H9 (cell line): ENCODE measurements around the gene FBXW9. TPM values are rescaled to one million over a fixed set of nuclear protein-coding genes. Genes with fewer than 3 reads are reported as not detected.

Experiments
- DNase-seq: peaks from one replicate; pipeline ENCODE4 v3.0.0-alpha.2; 2017
- H2AFZ ChIP-seq: one replicate; pipeline ENCODE4 v1.6.1; 2013; ENCODE audit warnings: mild to moderate bottlenecking, low read length, control low read depth, moderate library complexity
- H2AK5ac ChIP-seq: 2 replicates; pipeline ENCODE4 v1.6.1; 2013; ENCODE audit warnings: low read length, control low read depth, mixed read lengths; ENCODE audit not compliant: insufficient read length
- H2BK120ac ChIP-seq: one replicate; pipeline ENCODE4 v1.6.1; 2013; ENCODE audit warnings: low read depth, mild to moderate bottlenecking, low read length, control low read depth, inconsistent platforms; ENCODE audit not compliant: poor library complexity, severe bottlenecking
- H2BK12ac ChIP-seq: 2 replicates; pipeline ENCODE4 v1.6.1; 2013; ENCODE audit warnings: low read length, control low read depth, mixed read lengths, low read depth; ENCODE audit not compliant: insufficient read length
- H2BK15ac ChIP-seq: 2 replicates; pipeline ENCODE4 v1.6.1; 2013; ENCODE audit warnings: low read depth, low read length, control low read depth
- H2BK20ac ChIP-seq: one replicate; pipeline ENCODE4 v1.6.1; 2013; ENCODE audit warnings: low read depth, mild to moderate bottlenecking, low read length, control low read depth, inconsistent platforms; ENCODE audit not compliant: poor library complexity, severe bottlenecking
- H2BK5ac ChIP-seq: 2 replicates; pipeline ENCODE4 v1.6.1; 2013; ENCODE audit warnings: low read length, control low read depth, mixed read lengths; ENCODE audit not compliant: insufficient read length
- H3K14ac ChIP-seq: 2 replicates; pipeline ENCODE4 v1.6.1; 2013; ENCODE audit warnings: low read length, control low read depth; ENCODE audit not compliant: insufficient read depth
- H3K18ac ChIP-seq: 2 replicates; pipeline ENCODE4 v1.6.1; 2013; ENCODE audit warnings: low read depth, mild to moderate bottlenecking, mixed read lengths, low read length, control low read depth; ENCODE audit not compliant: insufficient read length
- H3K23ac ChIP-seq: 2 replicates; pipeline ENCODE4 v1.6.1; 2013; ENCODE audit warnings: low read length, control low read depth, mixed read lengths, low read depth; ENCODE audit not compliant: insufficient read length
- H3K23me2 ChIP-seq: 2 replicates; pipeline ENCODE4 v1.6.1; 2013; ENCODE audit warnings: low read depth, mild to moderate bottlenecking, mixed read lengths, low read length, control low read depth; ENCODE audit not compliant: insufficient read length, poor library complexity, severe bottlenecking
- H3K27ac ChIP-seq: 2 replicates; pipeline ENCODE4 v1.5.1; 2013; ENCODE audit warnings: low read length, control low read depth, mixed read lengths, low read depth; ENCODE audit not compliant: insufficient read length
- H3K27me3 ChIP-seq: 2 replicates; pipeline ENCODE4 v1.6.1; 2013; ENCODE audit warnings: low read length, control low read depth, inconsistent platforms; ENCODE audit not compliant: insufficient read depth
- H3K4ac ChIP-seq: 2 replicates; pipeline ENCODE4 v1.6.1; 2013; ENCODE audit warnings: low read depth, mild to moderate bottlenecking, control low read depth, inconsistent platforms, low read length, moderate library complexity
- H3K4me1 ChIP-seq: 2 replicates; pipeline ENCODE4 v1.6.1; 2013; ENCODE audit warnings: low read length, control low read depth, inconsistent platforms; ENCODE audit not compliant: insufficient read depth
- H3K4me2 ChIP-seq: 2 replicates; pipeline ENCODE4 v1.6.1; 2013; ENCODE audit warnings: low read length, control low read depth, mixed read lengths; ENCODE audit not compliant: insufficient read length, insufficient read depth
- H3K56ac ChIP-seq: 2 replicates; pipeline ENCODE4 v1.6.1; 2013; ENCODE audit warnings: low read depth, mild to moderate bottlenecking, mixed read lengths, low read length, control low read depth; ENCODE audit not compliant: insufficient read length
- H3K79me1 ChIP-seq: 2 replicates; pipeline ENCODE4 v1.6.1; 2013; ENCODE audit warnings: low read depth, mild to moderate bottlenecking, moderate library complexity, low read length, control low read depth, inconsistent platforms; ENCODE audit not compliant: insufficient read depth, poor library complexity, severe bottlenecking
- H3K79me2 ChIP-seq: 2 replicates; pipeline ENCODE4 v1.6.1; 2013; ENCODE audit warnings: low read length, control low read depth, inconsistent platforms; ENCODE audit not compliant: insufficient read depth
- H3K9ac ChIP-seq: 2 replicates; pipeline ENCODE4 v1.6.1; 2013; ENCODE audit warnings: low read length, control low read depth, mixed read lengths; ENCODE audit not compliant: insufficient read length; ENCODE audit errors: extremely low read depth
- H3K9me3 ChIP-seq: one replicate; pipeline ENCODE4 v1.6.1; 2013; ENCODE audit warnings: low read depth, low read length, inconsistent platforms; ENCODE audit not compliant: control insufficient read depth
- H3T11ph ChIP-seq: one replicate; pipeline ENCODE4 v1.6.1; 2013; ENCODE audit warnings: mild to moderate bottlenecking, low read length, control low read depth, inconsistent platforms
- H4K20me1 ChIP-seq: one replicate; pipeline ENCODE4 v1.6.1; 2013; ENCODE audit not compliant: control insufficient read depth, insufficient read length, insufficient read depth
- H4K5ac ChIP-seq: 2 replicates; pipeline ENCODE4 v1.6.1; 2013; ENCODE audit warnings: low read depth, mild to moderate bottlenecking, mixed read lengths, low read length, control low read depth; ENCODE audit not compliant: insufficient read length
- H4K8ac ChIP-seq: replicated peaks from 2 replicates; pipeline ENCODE4 v1.6.1; 2013; ENCODE audit warnings: low read length, control low read depth, mixed read lengths, low read depth; ENCODE audit not compliant: insufficient read length
- H4K91ac ChIP-seq: 2 replicates; pipeline ENCODE4 v1.6.1; 2013; ENCODE audit warnings: low read depth, mild to moderate bottlenecking, moderate library complexity, mixed read lengths, low read length, control low read depth; ENCODE audit not compliant: insufficient read length
- H3K27ac Mint-ChIP-seq, 3 experiments: 2 replicates in 2 of 3; 3 replicates in 1 of 3; pipeline ENCODE4 v1.8.0; 2020 to 2021; ENCODE audit warnings: mixed read lengths in 3 of 3, mild to moderate bottlenecking in 1 of 3, moderate library complexity in 1 of 3
- H3K27me3 Mint-ChIP-seq: 2 replicates; pipeline ENCODE4 v1.8.0; 2021; ENCODE audit warnings: low read depth, mild to moderate bottlenecking, moderate library complexity, mixed read lengths
- H3K36me3 Mint-ChIP-seq, 3 experiments: 2 replicates in 2 of 3; 3 replicates in 1 of 3; pipeline ENCODE4 v1.8.0; 2020 to 2021; ENCODE audit warnings: low read depth in 3 of 3, mixed read lengths in 3 of 3; ENCODE audit not compliant: insufficient read depth in 1 of 3
- H3K4me1 Mint-ChIP-seq, 2 experiments: 2 replicates each; pipeline ENCODE4 v1.8.0; 2020; ENCODE audit warnings: mixed read lengths in 2 of 2
- H3K4me3 Mint-ChIP-seq, 2 experiments: 2 replicates in 1 of 2; 3 replicates in 1 of 2; pipeline ENCODE4 v1.8.0; 2020 to 2021; ENCODE audit warnings: mild to moderate bottlenecking in 2 of 2, mixed read lengths in 2 of 2, moderate library complexity in 1 of 2
- H3K9me3 Mint-ChIP-seq, 2 experiments: 2 replicates in 1 of 2; 3 replicates in 1 of 2; pipeline ENCODE4 v1.8.0; 2020; ENCODE audit warnings: mild to moderate bottlenecking in 2 of 2, mixed read lengths in 2 of 2, moderate library complexity in 1 of 2
- WGBS: extraction: QIAGEN DNeasy Blood & Tissue Kit; methylation state at CpG from one replicate; pipeline ENCODE4 v1.1.7; 2013; ENCODE audit warnings: missing lambda C conversion rate, low lambda C conversion rate, mixed read lengths; ENCODE audit not compliant: insufficient read length; ENCODE audit errors: extremely low coverage; 5-methylcytosine and 5-hydroxymethylcytosine counted together
- total RNA-seq: library from RNA; stranded (reverse); gene quantifications from 2 replicates; pipeline ENCODE4 v1.2.1, GENCODE V29; 2021
- TF ChIP-seq, protein P1 (sequence below): fragments of 200-600 bp; sonication (generic); conservative IDR thresholded peaks from 3 replicates; pipeline ENCODE4 v1.8.0; 2021; ENCODE audit warnings: antibody characterized with exemption, mild to moderate bottlenecking

FBXW9 gene
- total RNA-seq, 1 experiment from 2014 or later: 11.7 TPM

GRCh38 chr19:12722566-12723380 lies 26.3 kb upstream of the FBXW9 start:
- H3K27me3 Mint-ChIP-seq: no peaks in the 10 kb centered on the region
- H3K36me3 Mint-ChIP-seq: peaks cover 25 to 38% (median 26%) of the 10 kb centered on the region in 3 experiments; a peak in 6 of 7 replicates
- no peak overlapping the region for H3K56ac ChIP-seq
- H3K14ac ChIP-seq: peak overlapping the region; percentile 87
- DNase-seq: peak; percentile 97
- no CpG with 5 or more reads among the region's 32 CpGs for WGBS
- TF ChIP-seq, protein P1, sequence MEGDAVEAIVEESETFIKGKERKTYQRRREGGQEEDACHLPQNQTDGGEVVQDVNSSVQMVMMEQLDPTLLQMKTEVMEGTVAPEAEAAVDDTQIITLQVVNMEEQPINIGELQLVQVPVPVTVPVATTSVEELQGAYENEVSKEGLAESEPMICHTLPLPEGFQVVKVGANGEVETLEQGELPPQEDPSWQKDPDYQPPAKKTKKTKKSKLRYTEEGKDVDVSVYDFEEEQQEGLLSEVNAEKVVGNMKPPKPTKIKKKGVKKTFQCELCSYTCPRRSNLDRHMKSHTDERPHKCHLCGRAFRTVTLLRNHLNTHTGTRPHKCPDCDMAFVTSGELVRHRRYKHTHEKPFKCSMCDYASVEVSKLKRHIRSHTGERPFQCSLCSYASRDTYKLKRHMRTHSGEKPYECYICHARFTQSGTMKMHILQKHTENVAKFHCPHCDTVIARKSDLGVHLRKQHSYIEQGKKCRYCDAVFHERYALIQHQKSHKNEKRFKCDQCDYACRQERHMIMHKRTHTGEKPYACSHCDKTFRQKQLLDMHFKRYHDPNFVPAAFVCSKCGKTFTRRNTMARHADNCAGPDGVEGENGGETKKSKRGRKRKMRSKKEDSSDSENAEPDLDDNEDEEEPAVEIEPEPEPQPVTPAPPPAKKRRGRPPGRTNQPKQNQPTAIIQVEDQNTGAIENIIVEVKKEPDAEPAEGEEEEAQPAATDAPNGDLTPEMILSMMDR: no peak
- H3K4me2 ChIP-seq: peak overlapping the region; percentile 96
- no peak overlapping the region for H4K8ac ChIP-seq
- H3T11ph ChIP-seq: no peak overlapping the region
- H3K9me3 Mint-ChIP-seq: no peaks in the 10 kb centered on the region
- H3K9ac ChIP-seq: peak overlapping the region; percentile 97
- H3K4me1 ChIP-seq: no peaks in the 10 kb centered on the region
- no peak overlapping the region for H3K4ac ChIP-seq
- no peak overlapping the region for H2BK120ac ChIP-seq
- no peak overlapping the region for H3K23ac ChIP-seq
- H2AFZ ChIP-seq: no peak overlapping the region
- no peak overlapping the region for H2AK5ac ChIP-seq
- H3K79me2 ChIP-seq: peaks cover 26% of the 10 kb centered on the region; the same call in 1 of the 2 replicates
- H4K91ac ChIP-seq: no peak overlapping the region
- H4K5ac ChIP-seq: peak overlapping the region; percentile 19
- H3K27ac ChIP-seq: peak overlapping the region; percentile 30
- H3K9me3 ChIP-seq: no peaks in the 10 kb centered on the region
- no peak overlapping the region for H2BK12ac ChIP-seq
- H2BK20ac ChIP-seq: no peak overlapping the region
- H2BK15ac ChIP-seq: no peak overlapping the region
- H3K4me1 Mint-ChIP-seq: peaks cover 15 to 26% of the 10 kb centered on the region in 2 experiments
- H3K4me3 Mint-ChIP-seq: peak overlapping the region; percentile 97 to 98
- peaks cover 9% of the 10 kb centered on the region for H3K79me1 ChIP-seq
- peak overlapping the region; percentile 92 for H3K18ac ChIP-seq
- H2BK5ac ChIP-seq: no peak overlapping the region
- H3K27me3 ChIP-seq: no peaks in the 10 kb centered on the region
- H3K23me2 ChIP-seq: peaks cover 22% of the 10 kb centered on the region
- peak overlapping the region; percentile 93 to 99 (median 97) for H3K27ac Mint-ChIP-seq
- no peaks in the 10 kb centered on the region for H4K20me1 ChIP-seq
